Measurements from ENCODE around the gene STK39.

The STK39 gene

GRCh38 chr2:168165985-168166901, 81.2 kb downstream of the STK39 start:
- no peak for DNase-seq (ENCODE audit: low read depth, low spot score)
- H3K36me3 ChIP-seq (ENCODE audit: insufficient read depth, insufficient read length, low read length): peaks cover 8% of the 10 kb centered on the region

GRCh38 chr2:168165397-168165796, 82.0 kb downstream of the STK39 start:
- H3K4me1 ChIP-seq (ENCODE audit: insufficient read depth, insufficient read length): no peaks in the 10 kb centered on the region
- TF ChIP-seq SUZ12 (IDR thresholded peaks at IDR 0.05; ENCODE audit: extremely low read depth, insufficient read depth, insufficient read length) (no peak), YY1 (IDR thresholded peaks at IDR 0.05; ENCODE audit: insufficient read depth, insufficient read length) (no peak), ZNF274 (IDR thresholded peaks at IDR 0.05; ENCODE audit: low read depth, low read length) (no peak)

More at GRCh38 chr2:168165985-168166901, 81.2 kb downstream of the STK39 start:
- Histone ChIP-seq H3K4me3 (ENCODE audit: insufficient read length, low read depth) (no peak overlapping the region), H3K9me3 (ENCODE audit: insufficient read depth, low read length) (no peaks in the 10 kb centered on the region), H3K9ac (ENCODE audit: insufficient read length, low read depth) (no peak overlapping the region), H3K4me1 (ENCODE audit: insufficient read depth, insufficient read length) (no peaks in the 10 kb centered on the region), H3K27me3 (ENCODE audit: insufficient read depth, insufficient read length) (no peaks in the 10 kb centered on the region)
- no peak for TF ChIP-seq ZNF274 (IDR thresholded peaks at IDR 0.05; ENCODE audit: low read depth, low read length)
- no peak for TF ChIP-seq SUZ12 (IDR thresholded peaks at IDR 0.05; ENCODE audit: extremely low read depth, insufficient read depth, insufficient read length)
- TF ChIP-seq YY1 (IDR thresholded peaks at IDR 0.05; ENCODE audit: insufficient read depth, insufficient read length): no peak

GRCh38 chr2:168160897-168161296, 86.5 kb downstream of the STK39 start:
- TF ChIP-seq ZNF274 (IDR thresholded peaks at IDR 0.05; ENCODE audit: low read depth, low read length): no peak
- no peak for TF ChIP-seq SUZ12 (IDR thresholded peaks at IDR 0.05; ENCODE audit: extremely low read depth, insufficient read depth, insufficient read length)
- TF ChIP-seq YY1 (IDR thresholded peaks at IDR 0.05; ENCODE audit: insufficient read depth, insufficient read length): no peak
- H3K9ac ChIP-seq (ENCODE audit: insufficient read length, low read depth): no peak overlapping the region
- no peak for DNase-seq (ENCODE audit: low read depth, low spot score)
- no peaks in the 10 kb centered on the region for H3K27me3 ChIP-seq (ENCODE audit: insufficient read depth, insufficient read length)
- no peaks in the 10 kb centered on the region for H3K9me3 ChIP-seq (ENCODE audit: insufficient read depth, low read length)
- no peaks in the 10 kb centered on the region for H3K4me1 ChIP-seq (ENCODE audit: insufficient read depth, insufficient read length)
- H3K36me3 ChIP-seq (ENCODE audit: insufficient read depth, insufficient read length, low read length): peaks cover 6% of the 10 kb centered on the region
- H3K4me3 ChIP-seq (ENCODE audit: insufficient read length, low read depth): no peak overlapping the region

More at GRCh38 chr2:168165397-168165796, 82.0 kb downstream of the STK39 start:
- H3K36me3 ChIP-seq (ENCODE audit: insufficient read depth, insufficient read length, low read length): peaks cover 8% of the 10 kb centered on the region
- no peak for DNase-seq (ENCODE audit: low read depth, low spot score)
- no peaks in the 10 kb centered on the region for H3K27me3 ChIP-seq (ENCODE audit: insufficient read depth, insufficient read length)
- H3K9me3 ChIP-seq (ENCODE audit: insufficient read depth, low read length): no peaks in the 10 kb centered on the region
- no peak overlapping the region for H3K9ac ChIP-seq (ENCODE audit: insufficient read length, low read depth)
- no peak overlapping the region for H3K4me3 ChIP-seq (ENCODE audit: insufficient read length, low read depth)

GRCh38 chr2:168159754-168160585, 87.4 kb downstream of the STK39 start:
- H3K27me3 ChIP-seq (ENCODE audit: insufficient read depth, insufficient read length): no peaks in the 10 kb centered on the region
- DNase-seq (ENCODE audit: low read depth, low spot score): no peak
- H3K9me3 ChIP-seq (ENCODE audit: insufficient read depth, low read length): no peaks in the 10 kb centered on the region
- H3K4me1 ChIP-seq (ENCODE audit: insufficient read depth, insufficient read length): no peaks in the 10 kb centered on the region
- H3K9ac ChIP-seq (ENCODE audit: insufficient read length, low read depth): no peak overlapping the region
- TF ChIP-seq YY1 (IDR thresholded peaks at IDR 0.05; ENCODE audit: insufficient read depth, insufficient read length) (no peak), ZNF274 (IDR thresholded peaks at IDR 0.05; ENCODE audit: low read depth, low read length) (no peak)
- peaks cover 6% of the 10 kb centered on the region for H3K36me3 ChIP-seq (ENCODE audit: insufficient read depth, insufficient read length, low read length)
- H3K4me3 ChIP-seq (ENCODE audit: insufficient read length, low read depth): no peak overlapping the region

GRCh38 chr2:168158586-168158985, 88.8 kb downstream of the STK39 start:
- H3K4me1 ChIP-seq (ENCODE audit: insufficient read depth, insufficient read length): no peaks in the 10 kb centered on the region
- TF ChIP-seq SUZ12 (IDR thresholded peaks at IDR 0.05; ENCODE audit: extremely low read depth, insufficient read depth, insufficient read length): no peak
- no peaks in the 10 kb centered on the region for H3K27me3 ChIP-seq (ENCODE audit: insufficient read depth, insufficient read length)
- no peak overlapping the region for H3K9ac ChIP-seq (ENCODE audit: insufficient read length, low read depth)
- H3K4me3 ChIP-seq (ENCODE audit: insufficient read length, low read depth): no peak overlapping the region
- no peaks in the 10 kb centered on the region for H3K9me3 ChIP-seq (ENCODE audit: insufficient read depth, low read length)
- peaks cover 5% of the 10 kb centered on the region for H3K36me3 ChIP-seq (ENCODE audit: insufficient read depth, insufficient read length, low read length)
- DNase-seq (ENCODE audit: low read depth, low spot score): no peak

GRCh38 chr2:168157926-168158325, 89.5 kb downstream of the STK39 start:
- Histone ChIP-seq H3K9ac (ENCODE audit: insufficient read length, low read depth) (no peak overlapping the region), H3K4me1 (ENCODE audit: insufficient read depth, insufficient read length) (no peaks in the 10 kb centered on the region), H3K36me3 (ENCODE audit: insufficient read depth, insufficient read length, low read length) (no peaks in the 10 kb centered on the region), H3K27me3 (ENCODE audit: insufficient read depth, insufficient read length) (no peaks in the 10 kb centered on the region), H3K4me3 (ENCODE audit: insufficient read length, low read depth) (no peak overlapping the region), H3K9me3 (ENCODE audit: insufficient read depth, low read length) (no peaks in the 10 kb centered on the region)
- DNase-seq (ENCODE audit: low read depth, low spot score): no peak
- TF ChIP-seq YY1 (IDR thresholded peaks at IDR 0.05; ENCODE audit: insufficient read depth, insufficient read length) (no peak), ZNF274 (IDR thresholded peaks at IDR 0.05; ENCODE audit: low read depth, low read length) (no peak), SUZ12 (IDR thresholded peaks at IDR 0.05; ENCODE audit: extremely low read depth, insufficient read depth, insufficient read length) (no peak)

GRCh38 chr2:168157070-168157469, 90.3 kb downstream of the STK39 start:
- Histone ChIP-seq H3K36me3 (ENCODE audit: insufficient read depth, insufficient read length, low read length) (no peaks in the 10 kb centered on the region), H3K4me3 (ENCODE audit: insufficient read length, low read depth) (no peak overlapping the region), H3K9ac (ENCODE audit: insufficient read length, low read depth) (no peak overlapping the region), H3K27me3 (ENCODE audit: insufficient read depth, insufficient read length) (no peaks in the 10 kb centered on the region), H3K9me3 (ENCODE audit: insufficient read depth, low read length) (no peaks in the 10 kb centered on the region), H3K4me1 (ENCODE audit: insufficient read depth, insufficient read length) (no peaks in the 10 kb centered on the region)
- no peak for DNase-seq (ENCODE audit: low read depth, low spot score)
- no peak for TF ChIP-seq SUZ12 (IDR thresholded peaks at IDR 0.05; ENCODE audit: extremely low read depth, insufficient read depth, insufficient read length)
- TF ChIP-seq YY1 (IDR thresholded peaks at IDR 0.05; ENCODE audit: insufficient read depth, insufficient read length): no peak
- TF ChIP-seq ZNF274 (IDR thresholded peaks at IDR 0.05; ENCODE audit: low read depth, low read length): no peak
